Measurements from ENCODE around the gene CALN1. TPM values are rescaled to one million over a fixed set of nuclear protein-coding genes. Genes with fewer than 3 reads are reported as not detected.
A peak's percentile ranks its signal among the peaks of the same experiment; 100 is the strongest.

The CALN1 gene
- total and polyA plus RNA-seq, 11 donors = not detected

- Histone ChIP-seq H3K36me3 (no peaks in the 10 kb centered on the region), H3K9me3 (peaks cover 0 to 9% (median 0%) of the 10 kb centered on the region in 12 donors), H3K4me3 (peak overlapping the region in 5 of 12 donors; percentile 15 to 39 (median 17)), H3K4me1 (peaks cover 0 to 20% (median 0%) of the 10 kb centered on the region in 12 donors), H3K27ac (no peak overlapping the region), H3K27me3 (peaks cover 22 to 74% (median 42%) of the 10 kb centered on the region in 9 donors)
- WGBS, 4 donors = 2 to 3% (median 3%) methylated on average over 20 to 62 of the region's 62 CpGs
- ATAC-seq (no peak), DNase-seq (no peak)
- TF ChIP-seq POLR2A (IDR thresholded peaks at IDR 0.05) = no peak
- TF ChIP-seq, protein P1, sequence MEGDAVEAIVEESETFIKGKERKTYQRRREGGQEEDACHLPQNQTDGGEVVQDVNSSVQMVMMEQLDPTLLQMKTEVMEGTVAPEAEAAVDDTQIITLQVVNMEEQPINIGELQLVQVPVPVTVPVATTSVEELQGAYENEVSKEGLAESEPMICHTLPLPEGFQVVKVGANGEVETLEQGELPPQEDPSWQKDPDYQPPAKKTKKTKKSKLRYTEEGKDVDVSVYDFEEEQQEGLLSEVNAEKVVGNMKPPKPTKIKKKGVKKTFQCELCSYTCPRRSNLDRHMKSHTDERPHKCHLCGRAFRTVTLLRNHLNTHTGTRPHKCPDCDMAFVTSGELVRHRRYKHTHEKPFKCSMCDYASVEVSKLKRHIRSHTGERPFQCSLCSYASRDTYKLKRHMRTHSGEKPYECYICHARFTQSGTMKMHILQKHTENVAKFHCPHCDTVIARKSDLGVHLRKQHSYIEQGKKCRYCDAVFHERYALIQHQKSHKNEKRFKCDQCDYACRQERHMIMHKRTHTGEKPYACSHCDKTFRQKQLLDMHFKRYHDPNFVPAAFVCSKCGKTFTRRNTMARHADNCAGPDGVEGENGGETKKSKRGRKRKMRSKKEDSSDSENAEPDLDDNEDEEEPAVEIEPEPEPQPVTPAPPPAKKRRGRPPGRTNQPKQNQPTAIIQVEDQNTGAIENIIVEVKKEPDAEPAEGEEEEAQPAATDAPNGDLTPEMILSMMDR (IDR thresholded peaks at IDR 0.05) = no peak
- intact Hi-C loops (cut with DNase I) = no loop called here
Observed at GRCh38 chr7:72335561-72336381, 76.4 kb downstream of the CALN1 start.

DNA sequence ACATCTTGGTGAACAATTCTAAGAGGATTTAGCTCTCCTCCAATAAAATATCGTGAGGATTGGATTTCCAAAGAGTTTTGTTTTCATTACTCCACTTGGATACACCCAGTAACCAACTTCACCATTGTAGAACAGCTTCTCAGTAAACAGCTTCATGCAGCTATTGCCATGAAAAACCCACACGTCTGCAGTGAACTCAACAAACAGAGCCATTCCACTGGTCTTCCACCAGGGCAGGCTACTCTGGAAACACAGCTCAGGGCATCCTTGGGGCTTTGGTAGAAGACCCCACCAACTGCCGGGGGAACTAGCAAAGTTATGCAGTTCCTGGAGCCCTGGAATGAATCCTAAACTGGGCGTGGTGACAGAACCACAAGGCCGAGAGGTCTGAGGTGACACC, 77.4 kb downstream of the CALN1 start:
- ATAC-seq (no peak), DNase-seq (no peak)
- WGBS, 4 donors = 65 to 77% (median 71%) methylated on average over 5 of the region's 5 CpGs
- peaks cover 0 to 9% (median 0%) of the 10 kb centered on the region in 12 donors for H3K9me3 ChIP-seq
- no peak overlapping the region for H3K4me3 ChIP-seq
- peaks cover 22 to 69% (median 42%) of the 10 kb centered on the region in 9 donors for H3K27me3 ChIP-seq
- peaks cover 0 to 20% (median 0%) of the 10 kb centered on the region in 12 donors for H3K4me1 ChIP-seq
- intact Hi-C loops (cut with DNase I) = no loop called here
- no peaks in the 10 kb centered on the region for H3K36me3 ChIP-seq
- TF ChIP-seq, protein P1 (IDR thresholded peaks at IDR 0.05) = no peak
- no peak for TF ChIP-seq POLR2A (IDR thresholded peaks at IDR 0.05)
- H3K27ac ChIP-seq = no peak overlapping the region

DNA sequence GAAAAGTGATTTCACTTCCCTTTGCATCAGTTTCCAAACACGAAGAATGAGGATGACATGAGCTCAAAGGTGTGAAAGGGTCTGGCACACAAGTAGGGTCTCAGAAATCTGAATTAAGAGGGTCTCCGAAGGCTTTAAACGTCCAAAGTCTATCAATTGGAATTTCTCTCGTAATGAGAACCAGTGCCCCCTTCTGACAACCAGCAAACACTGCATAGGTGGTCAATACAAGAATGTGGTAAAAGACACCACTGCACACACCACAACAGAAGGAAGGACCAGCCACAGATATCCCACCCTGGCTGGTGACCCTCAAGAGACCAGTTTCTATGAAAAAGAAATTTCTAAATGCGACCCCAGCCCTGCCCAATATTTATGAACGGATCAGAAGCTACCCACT, 78.1 kb downstream of the CALN1 start:
- no peak for ATAC-seq
- intact Hi-C loops (cut with DNase I) = no loop called here
- peaks cover 0 to 20% (median 0%) of the 10 kb centered on the region in 12 donors for H3K4me1 ChIP-seq
- H3K9me3 ChIP-seq = peaks cover 0 to 9% (median 0%) of the 10 kb centered on the region in 12 donors
- H3K36me3 ChIP-seq = no peaks in the 10 kb centered on the region
- TF ChIP-seq, protein P1 (IDR thresholded peaks at IDR 0.05) = no peak
- TF ChIP-seq POLR2A (IDR thresholded peaks at IDR 0.05) = no peak
- no peak overlapping the region for H3K27ac ChIP-seq
- 29 to 34% (median 31%) methylated on average over 6 of the region's 6 CpGs for WGBS, 4 donors
- H3K4me3 ChIP-seq = no peak overlapping the region
- no peak for DNase-seq
- peaks cover 22 to 62% (median 42%) of the 10 kb centered on the region in 9 donors for H3K27me3 ChIP-seq

GRCh38 chr7:72326811-72327210, 85.3 kb downstream of the CALN1 start:
- H3K4me3 ChIP-seq = no peak overlapping the region
- H3K4me1 ChIP-seq = no peaks in the 10 kb centered on the region
- H3K36me3 ChIP-seq = no peaks in the 10 kb centered on the region
- TF ChIP-seq, protein P1 (IDR thresholded peaks at IDR 0.05) = no peak
- no peak for TF ChIP-seq POLR2A (IDR thresholded peaks at IDR 0.05)
- no peak for ATAC-seq
- DNase-seq = no peak
- H3K9me3 ChIP-seq = peaks cover 0 to 3% (median 0%) of the 10 kb centered on the region in 12 donors
- intact Hi-C loops (cut with DNase I) = no loop called here
- no peaks in the 10 kb centered on the region for H3K27me3 ChIP-seq
- H3K27ac ChIP-seq = no peak overlapping the region

Measured in heart left ventricle (tissue), 16 donors.